Hepatocyte (in vitro differentiated cells): ENCODE results near the gene MRPL50. TPM values are rescaled to one million over a fixed set of nuclear protein-coding genes. Genes with fewer than 3 reads are reported as not detected.

ENCODE experiments used
- DNase-seq: peaks from one replicate; pipeline ENCODE4 v3.0.0-alpha.2; 2016; ENCODE audit warnings: low spot score
- H2AFZ ChIP-seq: fragments of 200-600 bp; sonication (generic); 2 replicates; pipeline ENCODE4 v1.6.0; 2016; ENCODE audit warnings: antibody characterized with exemption, mild to moderate bottlenecking
- H3K27ac ChIP-seq: fragments of 200-600 bp; sonication (generic); 2 replicates; pipeline ENCODE4 v1.5.1; 2016; ENCODE audit warnings: mild to moderate bottlenecking
- H3K27me3 ChIP-seq: fragments of 200-600 bp; sonication (generic); 2 replicates; pipeline ENCODE4 v1.6.1; 2016
- H3K36me3 ChIP-seq: fragments of 200-600 bp; sonication (generic); replicated peaks from 2 replicates; pipeline ENCODE4 v1.5.1; 2016; ENCODE audit warnings: low read depth; ENCODE audit not compliant: insufficient read depth
- H3K4me1 ChIP-seq: fragments of 200-600 bp; sonication (generic); 2 replicates; pipeline ENCODE4 v1.5.1; 2016; ENCODE audit warnings: mild to moderate bottlenecking, moderate library complexity; ENCODE audit not compliant: insufficient read depth
- H3K4me2 ChIP-seq: fragments of 200-600 bp; sonication (generic); 2 replicates; pipeline ENCODE4 v1.6.0; 2016
- H3K4me3 ChIP-seq: fragments of 200-600 bp; sonication (generic); 2 replicates; pipeline ENCODE4 v1.5.1; 2016; ENCODE audit warnings: mild to moderate bottlenecking
- H3K79me2 ChIP-seq: fragments of 200-600 bp; sonication (generic); 2 replicates; pipeline ENCODE4 v1.6.0; 2017; ENCODE audit warnings: mild to moderate bottlenecking
- H3K9me2 ChIP-seq: fragments of 200-600 bp; sonication (generic); replicated peaks from 2 replicates; pipeline ENCODE4 v1.6.0; 2017; ENCODE audit warnings: mild to moderate bottlenecking; ENCODE audit not compliant: insufficient read depth
- H3K9me3 ChIP-seq: fragments of 200-600 bp; sonication (generic); 2 replicates; pipeline ENCODE4 v1.5.1; 2016; ENCODE audit warnings: low read depth, mild to moderate bottlenecking
- H4K20me1 ChIP-seq: fragments of 200-600 bp; sonication (generic); 2 replicates; pipeline ENCODE4 v1.6.0; 2016; ENCODE audit warnings: mild to moderate bottlenecking; ENCODE audit not compliant: insufficient read depth, poor library complexity, severe bottlenecking
- CTCF ChIP-seq: fragments of 200-600 bp; sonication (generic); IDR thresholded peaks from 2 replicates; pipeline ENCODE4 v1.5.1; 2016; ENCODE audit warnings: antibody characterized with exemption, mild to moderate bottlenecking; ENCODE audit not compliant: poor library complexity
- EZH2 ChIP-seq: fragments of 200-600 bp; sonication (generic); IDR thresholded peaks from 2 replicates; pipeline ENCODE4 v1.6.1; 2016; ENCODE audit warnings: antibody characterized with exemption, mild to moderate bottlenecking, borderline replicate concordance
- EZH2phosphoT487 ChIP-seq: fragments of 200-600 bp; sonication (generic); IDR thresholded peaks from one replicate; pipeline ENCODE4 v1.6.1; 2018; ENCODE audit warnings: antibody characterized with exemption, mild to moderate bottlenecking, low read depth, moderate library complexity; ENCODE audit not compliant: unreplicated experiment, severe bottlenecking
- polyA plus RNA-seq: library from polyadenylated mRNA; unstranded; fragments of >200 nt; fragmentation: Nextera tagmentation; extraction: Ambion mirVana; gene quantifications from 2 replicates; pipeline ENCODE4 v1.2.1, GENCODE V29; 2016
- total RNA-seq: library from RNA; depleted of rRNA; stranded (reverse); fragments of >200 nt; gene quantifications from 2 replicates; pipeline ENCODE4 v1.2.3, GENCODE V29; 2014

The MRPL50 gene
- total and polyA plus RNA-seq, 2 experiments from 2014 or later = 22.8 to 23.7 TPM

DNA sequence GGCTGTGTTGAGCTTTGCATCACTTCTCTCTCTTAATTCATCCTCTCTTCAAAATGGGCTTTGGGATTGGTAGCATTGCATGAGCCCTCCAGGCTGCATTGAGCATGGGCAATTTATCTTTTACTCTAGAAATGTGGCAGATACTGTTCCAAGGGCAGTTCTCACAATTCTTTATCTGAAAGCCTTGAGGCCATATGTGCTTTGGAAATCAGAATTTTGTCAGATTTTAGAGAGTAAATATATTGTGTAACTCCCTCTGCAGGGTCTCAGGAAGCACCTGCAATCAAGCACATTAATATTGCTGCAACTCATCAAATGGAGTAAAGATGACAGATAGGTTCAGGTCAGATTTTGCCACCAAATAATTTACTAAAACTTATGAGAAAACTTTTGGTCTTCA is 19.6 kb upstream of the MRPL50 start:
- no peaks in the 10 kb centered on the region for H3K36me3 ChIP-seq
- no peaks in the 10 kb centered on the region for H4K20me1 ChIP-seq
- H3K79me2 ChIP-seq = no peaks in the 10 kb centered on the region
- TF ChIP-seq EZH2 (no peak), CTCF (no peak), EZH2phosphoT487 (no peak)
- peaks cover 15% of the 10 kb centered on the region for H3K9me3 ChIP-seq
- no peak overlapping the region for H3K4me3 ChIP-seq
- H3K27ac ChIP-seq = no peak overlapping the region
- H3K27me3 ChIP-seq = no peaks in the 10 kb centered on the region
- no peaks in the 10 kb centered on the region for H3K9me2 ChIP-seq
- H3K4me1 ChIP-seq = no peaks in the 10 kb centered on the region
- H2AFZ ChIP-seq = no peak overlapping the region
- no peak for DNase-seq
- H3K4me2 ChIP-seq = no peak overlapping the region

DNA sequence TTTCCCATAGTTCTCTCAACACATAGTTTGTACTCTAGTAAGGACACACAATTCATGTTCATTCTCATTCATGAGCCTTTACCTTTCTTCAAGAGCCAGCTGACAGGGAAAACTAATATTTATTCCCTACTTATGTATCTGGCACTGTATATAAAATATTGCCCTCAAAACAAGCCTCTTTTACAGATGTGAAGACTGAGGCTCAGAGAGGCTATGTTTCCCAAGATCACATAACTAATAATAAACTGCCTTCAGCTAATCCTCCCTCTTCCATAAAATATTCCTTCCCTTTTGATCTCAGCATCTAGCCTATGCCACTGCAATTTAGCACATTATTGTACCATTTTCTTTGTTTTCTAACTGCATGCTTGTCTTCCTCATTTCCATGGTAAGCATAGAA is 19.0 kb upstream of the MRPL50 start:
- H4K20me1 ChIP-seq = no peaks in the 10 kb centered on the region
- no peak overlapping the region for H3K4me2 ChIP-seq
- TF ChIP-seq CTCF (no peak), EZH2phosphoT487 (no peak), EZH2 (no peak)
- no peaks in the 10 kb centered on the region for H3K36me3 ChIP-seq
- H3K27ac ChIP-seq = no peak overlapping the region
- no peaks in the 10 kb centered on the region for H3K79me2 ChIP-seq
- no peaks in the 10 kb centered on the region for H3K9me2 ChIP-seq
- no peak overlapping the region for H2AFZ ChIP-seq
- no peaks in the 10 kb centered on the region for H3K4me1 ChIP-seq
- H3K9me3 ChIP-seq = peaks cover 19% of the 10 kb centered on the region
- H3K4me3 ChIP-seq = no peak overlapping the region
- DNase-seq = no peak
- no peaks in the 10 kb centered on the region for H3K27me3 ChIP-seq

GRCh38 chr9:101415578-101415977 is 17.2 kb upstream of the MRPL50 start:
- Histone ChIP-seq H3K27ac (no peak overlapping the region), H3K4me2 (no peak overlapping the region), H3K4me1 (no peaks in the 10 kb centered on the region), H3K4me3 (no peak overlapping the region), H3K9me3 (peaks cover 34% of the 10 kb centered on the region), H3K79me2 (no peaks in the 10 kb centered on the region), H3K9me2 (no peaks in the 10 kb centered on the region), H3K27me3 (no peaks in the 10 kb centered on the region), H4K20me1 (no peaks in the 10 kb centered on the region), H2AFZ (no peak overlapping the region), H3K36me3 (no peaks in the 10 kb centered on the region)
- no peak for DNase-seq
- no peak for TF ChIP-seq CTCF
- TF ChIP-seq EZH2phosphoT487 = no peak
- TF ChIP-seq EZH2 = no peak

GRCh38 chr9:101414839-101415238 is 16.4 kb upstream of the MRPL50 start:
- Histone ChIP-seq H4K20me1 (no peaks in the 10 kb centered on the region), H3K4me2 (no peak overlapping the region), H3K4me3 (no peak overlapping the region), H3K27ac (no peak overlapping the region), H3K27me3 (no peaks in the 10 kb centered on the region), H3K4me1 (no peaks in the 10 kb centered on the region), H3K79me2 (no peaks in the 10 kb centered on the region), H2AFZ (no peak overlapping the region), H3K9me3 (peaks cover 42% of the 10 kb centered on the region), H3K9me2 (no peaks in the 10 kb centered on the region), H3K36me3 (peaks cover 1% of the 10 kb centered on the region)
- TF ChIP-seq CTCF = no peak
- no peak for TF ChIP-seq EZH2phosphoT487
- no peak for TF ChIP-seq EZH2
- no peak for DNase-seq
